Measurements from ENCODE around the gene AHRR. TPM values are rescaled to one million over a fixed set of nuclear protein-coding genes. Genes with fewer than 3 reads are reported as not detected.
"Not testable (repeated sequence)": the region's sequence is repeated elsewhere in the genome, so short reads cannot be mapped to it uniquely, and the experiment has no call there.

Gene AHRR
- total and polyA plus RNA-seq, 2 experiments from 2014 or later = 1.8 to 2.4 TPM

GRCh38 chr5:410911-411517 is 89.5 kb downstream of the AHRR start:
- Histone ChIP-seq H3K4me2 (no peak overlapping the region), H3K79me2 (no peaks in the 10 kb centered on the region), H3K9me2 (replicated peaks; ENCODE audit: insufficient read depth) (no peaks in the 10 kb centered on the region), H4K20me1 (ENCODE audit: insufficient read depth, poor library complexity, severe bottlenecking) (no peaks in the 10 kb centered on the region), H3K27me3 (no peaks in the 10 kb centered on the region), H3K27ac (no peak overlapping the region), H3K4me3 (no peak overlapping the region), H2AFZ (no peak overlapping the region), H3K9me3 (ENCODE audit: low read depth) (no peaks in the 10 kb centered on the region), H3K4me1 (ENCODE audit: insufficient read depth) (peaks cover 27% of the 10 kb centered on the region), H3K36me3 (replicated peaks; ENCODE audit: insufficient read depth, low read depth) (no peaks in the 10 kb centered on the region)
- no peak for DNase-seq (ENCODE audit: low spot score)
- TF ChIP-seq CTCF (IDR thresholded peaks at IDR 0.05; ENCODE audit: poor library complexity) (no peak), EZH2phosphoT487 (IDR thresholded peaks at IDR 0.05; ENCODE audit: low read depth, severe bottlenecking, unreplicated experiment) (no peak), EZH2 (IDR thresholded peaks at IDR 0.05; ENCODE audit: borderline replicate concordance) (no peak)
- 95% methylated on average over 2 of the region's 2 CpGs for WGBS (ENCODE audit: low lambda C conversion rate, missing lambda C conversion rate)

- WGBS (ENCODE audit: low lambda C conversion rate, missing lambda C conversion rate) = 93% methylated on average over 13 of the region's 13 CpGs
Measured at GRCh38 chr5:411728-412127, 90.2 kb downstream of the AHRR start.

GRCh38 chr5:414991-415927 is 93.7 kb downstream of the AHRR start:
- Histone ChIP-seq H3K27ac (peak overlapping the region; percentile 99), H3K4me1 (ENCODE audit: insufficient read depth) (peaks cover 34% of the 10 kb centered on the region), H3K4me2 (peak overlapping the region; percentile 59), H2AFZ (peak overlapping the region; percentile 45)
- not testable (repeated sequence) for H3K27me3 ChIP-seq; H3K79me2 ChIP-seq; H3K36me3 ChIP-seq (replicated peaks; ENCODE audit: insufficient read depth, low read depth); H4K20me1 ChIP-seq (ENCODE audit: insufficient read depth, poor library complexity, severe bottlenecking); H3K9me3 ChIP-seq (ENCODE audit: low read depth); H3K4me3 ChIP-seq; H3K9me2 ChIP-seq (replicated peaks; ENCODE audit: insufficient read depth)
- 44% methylated on average over 25 of the region's 42 CpGs for WGBS (ENCODE audit: low lambda C conversion rate, missing lambda C conversion rate)
- peak; percentile 83 for DNase-seq (ENCODE audit: low spot score)

More at GRCh38 chr5:411728-412127, 90.2 kb downstream of the AHRR start:
- no peaks in the 10 kb centered on the region for H3K9me2 ChIP-seq (replicated peaks; ENCODE audit: insufficient read depth)
- no peaks in the 10 kb centered on the region for H3K27me3 ChIP-seq
- H2AFZ ChIP-seq = no peak overlapping the region
- peaks cover 30% of the 10 kb centered on the region for H3K4me1 ChIP-seq (ENCODE audit: insufficient read depth)
- TF ChIP-seq EZH2 (IDR thresholded peaks at IDR 0.05; ENCODE audit: borderline replicate concordance) (no peak), EZH2phosphoT487 (IDR thresholded peaks at IDR 0.05; ENCODE audit: low read depth, severe bottlenecking, unreplicated experiment) (no peak), CTCF (IDR thresholded peaks at IDR 0.05; ENCODE audit: poor library complexity) (no peak)
- no peaks in the 10 kb centered on the region for H3K79me2 ChIP-seq
- H3K27ac ChIP-seq = no peak overlapping the region
- H3K4me2 ChIP-seq = no peak overlapping the region
- H3K4me3 ChIP-seq = no peak overlapping the region
- no peaks in the 10 kb centered on the region for H3K36me3 ChIP-seq (replicated peaks; ENCODE audit: insufficient read depth, low read depth)
- no peaks in the 10 kb centered on the region for H4K20me1 ChIP-seq (ENCODE audit: insufficient read depth, poor library complexity, severe bottlenecking)
- no peaks in the 10 kb centered on the region for H3K9me3 ChIP-seq (ENCODE audit: low read depth)
- no peak for DNase-seq (ENCODE audit: low spot score)
